ENCODE data around the gene CHRNE. TPM values are rescaled to one million over a fixed set of nuclear protein-coding genes. Genes with fewer than 3 reads are reported as not detected.

Gene CHRNE
- total and polyA plus RNA-seq, 2 of the 13 experiments (the other 11 are each of a cell fraction or from before 2014, with no cell fraction given) = 0.53 to 0.59 TPM

- TF ChIP-seq TFAP4 (IDR thresholded peaks at IDR 0.05; ENCODE audit: borderline replicate concordance, low read depth) = peak; percentile 57; the same call in 1 of the 2 replicates
- no peak for TF ChIP-seq ZNF558 (CRISPR knock-in tag; IDR thresholded peaks at IDR 0.05; ENCODE audit: borderline replicate concordance)
- no peak for TF ChIP-seq NRL (CRISPR knock-in tag; IDR thresholded peaks at IDR 0.05; ENCODE audit: borderline replicate concordance)
- TF ChIP-seq ZNF160 (CRISPR knock-in tag; IDR thresholded peaks at IDR 0.05) = no peak
- TF ChIP-seq NFKB2 (CRISPR knock-in tag; IDR thresholded peaks at IDR 0.05; ENCODE audit: borderline replicate concordance) = no peak
- TF ChIP-seq HNRNPL (IDR thresholded peaks at IDR 0.05; ENCODE audit: low read depth, low read length) = peak; percentile 88
- TF ChIP-seq RARA (CRISPR knock-in tag; IDR thresholded peaks at IDR 0.05) = peak; percentile 11; the same call in 1 of the 2 replicates
- peak; percentile 58 for TF ChIP-seq RXRB (CRISPR knock-in tag; IDR thresholded peaks at IDR 0.05; ENCODE audit: borderline replicate concordance)
- no peak for TF ChIP-seq ZNF343 (CRISPR knock-in tag; IDR thresholded peaks at IDR 0.05)
- peak; percentile 24; the same call in 1 of the 2 replicates for TF ChIP-seq ZNF335 (CRISPR knock-in tag; IDR thresholded peaks at IDR 0.05)
- TF ChIP-seq, protein P1, sequence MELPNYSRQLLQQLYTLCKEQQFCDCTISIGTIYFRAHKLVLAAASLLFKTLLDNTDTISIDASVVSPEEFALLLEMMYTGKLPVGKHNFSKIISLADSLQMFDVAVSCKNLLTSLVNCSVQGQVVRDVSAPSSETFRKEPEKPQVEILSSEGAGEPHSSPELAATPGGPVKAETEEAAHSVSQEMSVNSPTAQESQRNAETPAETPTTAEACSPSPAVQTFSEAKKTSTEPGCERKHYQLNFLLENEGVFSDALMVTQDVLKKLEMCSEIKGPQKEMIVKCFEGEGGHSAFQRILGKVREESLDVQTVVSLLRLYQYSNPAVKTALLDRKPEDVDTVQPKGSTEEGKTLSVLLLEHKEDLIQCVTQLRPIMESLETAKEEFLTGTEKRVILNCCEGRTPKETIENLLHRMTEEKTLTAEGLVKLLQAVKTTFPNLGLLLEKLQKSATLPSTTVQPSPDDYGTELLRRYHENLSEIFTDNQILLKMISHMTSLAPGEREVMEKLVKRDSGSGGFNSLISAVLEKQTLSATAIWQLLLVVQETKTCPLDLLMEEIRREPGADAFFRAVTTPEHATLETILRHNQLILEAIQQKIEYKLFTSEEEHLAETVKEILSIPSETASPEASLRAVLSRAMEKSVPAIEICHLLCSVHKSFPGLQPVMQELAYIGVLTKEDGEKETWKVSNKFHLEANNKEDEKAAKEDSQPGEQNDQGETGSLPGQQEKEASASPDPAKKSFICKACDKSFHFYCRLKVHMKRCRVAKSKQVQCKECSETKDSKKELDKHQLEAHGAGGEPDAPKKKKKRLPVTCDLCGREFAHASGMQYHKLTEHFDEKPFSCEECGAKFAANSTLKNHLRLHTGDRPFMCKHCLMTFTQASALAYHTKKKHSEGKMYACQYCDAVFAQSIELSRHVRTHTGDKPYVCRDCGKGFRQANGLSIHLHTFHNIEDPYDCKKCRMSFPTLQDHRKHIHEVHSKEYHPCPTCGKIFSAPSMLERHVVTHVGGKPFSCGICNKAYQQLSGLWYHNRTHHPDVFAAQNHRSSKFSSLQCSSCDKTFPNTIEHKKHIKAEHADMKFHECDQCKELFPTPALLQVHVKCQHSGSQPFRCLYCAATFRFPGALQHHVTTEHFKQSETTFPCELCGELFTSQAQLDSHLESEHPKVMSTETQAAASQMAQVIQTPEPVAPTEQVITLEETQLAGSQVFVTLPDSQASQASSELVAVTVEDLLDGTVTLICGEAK (IDR thresholded peaks at IDR 0.05) = no peak
- TF ChIP-seq, protein P1 (CRISPR knock-in tag; IDR thresholded peaks at IDR 0.05) = no peak
- TF ChIP-seq, protein P2, sequence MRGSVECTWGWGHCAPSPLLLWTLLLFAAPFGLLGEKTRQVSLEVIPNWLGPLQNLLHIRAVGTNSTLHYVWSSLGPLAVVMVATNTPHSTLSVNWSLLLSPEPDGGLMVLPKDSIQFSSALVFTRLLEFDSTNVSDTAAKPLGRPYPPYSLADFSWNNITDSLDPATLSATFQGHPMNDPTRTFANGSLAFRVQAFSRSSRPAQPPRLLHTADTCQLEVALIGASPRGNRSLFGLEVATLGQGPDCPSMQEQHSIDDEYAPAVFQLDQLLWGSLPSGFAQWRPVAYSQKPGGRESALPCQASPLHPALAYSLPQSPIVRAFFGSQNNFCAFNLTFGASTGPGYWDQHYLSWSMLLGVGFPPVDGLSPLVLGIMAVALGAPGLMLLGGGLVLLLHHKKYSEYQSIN (CRISPR knock-in tag; IDR thresholded peaks at IDR 0.05; ENCODE audit: borderline replicate concordance) = no peak
- no peak for TF ChIP-seq MYPOP (CRISPR knock-in tag; IDR thresholded peaks at IDR 0.05)
- no peak for TF ChIP-seq ASH2L (IDR thresholded peaks at IDR 0.05; ENCODE audit: insufficient read length, low read depth, low read length)
These were observed 47.9 kb upstream of the CHRNE start, which contains the start of gene ENO3 (continued) for GRCh38 chr17:4950746-4951204.
